ENCODE results near the gene PVRIG.
"Not testable (repeated sequence)": the region's sequence is repeated elsewhere in the genome, so short reads cannot be mapped to it uniquely, and the experiment has no call there.

Gene PVRIG

GRCh38 chr7:100219801-100220585 is at the start of gene PVRIG:
TSS of gene PVRIG (plus strand) at chr7:100219949. CDS start at chr7:100219971, 22 bp downstream.
- H3K27me3 Mint-ChIP-seq (ENCODE audit: low read depth, poor library complexity); H3K4me3 Mint-ChIP-seq; H3K9me3 Mint-ChIP-seq; DNase-seq; H3K27ac Mint-ChIP-seq; H3K36me3 Mint-ChIP-seq (ENCODE audit: low read depth): not testable (repeated sequence)
- H3K4me1 Mint-ChIP-seq, result peaks cover 17% of the 10 kb centered on the region

- Mint-ChIP-seq H3K4me3 (peak overlapping the region; percentile 78), H3K27ac (no peak overlapping the region)
These were observed 49.5 kb upstream of the PVRIG start for GRCh38 chr7:100170101-100170897.

GRCh38 chr7:100171087-100171681 is 48.6 kb upstream of the PVRIG start:
- H3K9me3 Mint-ChIP-seq, result no peaks in the 10 kb centered on the region
- H3K27me3 Mint-ChIP-seq (ENCODE audit: low read depth, poor library complexity), result peaks cover 55% of the 10 kb centered on the region
- H3K27ac Mint-ChIP-seq, result no peak overlapping the region
- H3K4me3 Mint-ChIP-seq, result peak overlapping the region; percentile 78
- DNase-seq, result peak; percentile 69
- peaks cover 64% of the 10 kb centered on the region for H3K4me1 Mint-ChIP-seq
- TF ChIP-seq CTCF (IDR thresholded peaks at IDR 0.05), result no peak
- peaks cover 33% of the 10 kb centered on the region for H3K36me3 Mint-ChIP-seq (ENCODE audit: low read depth)

More at GRCh38 chr7:100170101-100170897, 49.5 kb upstream of the PVRIG start:
- Mint-ChIP-seq H3K27me3 (ENCODE audit: low read depth, poor library complexity) (peaks cover 64% of the 10 kb centered on the region), H3K9me3 (no peaks in the 10 kb centered on the region), H3K4me1 (peaks cover 59% of the 10 kb centered on the region), H3K36me3 (ENCODE audit: low read depth) (peaks cover 30% of the 10 kb centered on the region)
- TF ChIP-seq CTCF (IDR thresholded peaks at IDR 0.05), result no peak
- no peak for DNase-seq

- no peak for DNase-seq
- Mint-ChIP-seq H3K4me1 (peaks cover 65% of the 10 kb centered on the region), H3K27me3 (ENCODE audit: low read depth, poor library complexity) (peaks cover 49% of the 10 kb centered on the region), H3K4me3 (peak overlapping the region; percentile 63), H3K9me3 (no peaks in the 10 kb centered on the region), H3K36me3 (ENCODE audit: low read depth) (peaks cover 33% of the 10 kb centered on the region), H3K27ac (no peak overlapping the region)
- TF ChIP-seq CTCF (IDR thresholded peaks at IDR 0.05), result no peak
These were observed 47.9 kb upstream of the PVRIG start for GRCh38 chr7:100171840-100172239.

- no peak for DNase-seq
- Mint-ChIP-seq H3K27me3 (ENCODE audit: low read depth, poor library complexity) (peaks cover 38% of the 10 kb centered on the region), H3K36me3 (ENCODE audit: low read depth) (peaks cover 33% of the 10 kb centered on the region), H3K4me3 (no peak overlapping the region), H3K9me3 (no peaks in the 10 kb centered on the region), H3K27ac (no peak overlapping the region), H3K4me1 (peaks cover 45% of the 10 kb centered on the region)
- no peak for TF ChIP-seq CTCF (IDR thresholded peaks at IDR 0.05)
These were observed 45.8 kb upstream of the PVRIG start for GRCh38 chr7:100173806-100174495.
